IPS DF 6.9 (cell line): ENCODE measurements around the gene BCR.

Experiments used
- DNase-seq: peaks from one replicate; pipeline ENCODE4 v3.0.0-alpha.2; 2013; ENCODE audit warnings: low read depth, low spot score
- H3K27ac ChIP-seq: one replicate; pipeline ENCODE4 v1.5.1; 2013; ENCODE audit warnings: low read length, control low read depth
- H3K27me3 ChIP-seq: 2 replicates; pipeline ENCODE4 v1.6.1; 2013; ENCODE audit warnings: mild to moderate bottlenecking, low read length; ENCODE audit not compliant: control insufficient read depth, insufficient read depth
- H3K36me3 ChIP-seq: 2 replicates; pipeline ENCODE4 v1.6.1; 2013; ENCODE audit warnings: low read length; ENCODE audit not compliant: control insufficient read depth, insufficient read depth
- H3K4me1 ChIP-seq: 2 replicates; pipeline ENCODE4 v1.6.1; 2013; ENCODE audit warnings: low read length; ENCODE audit not compliant: control insufficient read depth, insufficient read depth
- H3K4me3 ChIP-seq: 2 replicates; pipeline ENCODE4 v1.5.1; 2013; ENCODE audit warnings: mild to moderate bottlenecking, low read length
- H3K9me3 ChIP-seq: 2 replicates; pipeline ENCODE4 v1.6.1; 2013; ENCODE audit warnings: low read length, inconsistent platforms; ENCODE audit not compliant: control insufficient read depth, insufficient read depth
- WGBS: extraction: QIAGEN DNeasy Blood & Tissue Kit; methylation state at CpG from one replicate; pipeline ENCODE4 v1.1.7; 2013; ENCODE audit warnings: mixed read lengths, missing lambda C conversion rate; ENCODE audit not compliant: insufficient read length, insufficient coverage; 5-methylcytosine and 5-hydroxymethylcytosine counted together

The BCR gene

DNA sequence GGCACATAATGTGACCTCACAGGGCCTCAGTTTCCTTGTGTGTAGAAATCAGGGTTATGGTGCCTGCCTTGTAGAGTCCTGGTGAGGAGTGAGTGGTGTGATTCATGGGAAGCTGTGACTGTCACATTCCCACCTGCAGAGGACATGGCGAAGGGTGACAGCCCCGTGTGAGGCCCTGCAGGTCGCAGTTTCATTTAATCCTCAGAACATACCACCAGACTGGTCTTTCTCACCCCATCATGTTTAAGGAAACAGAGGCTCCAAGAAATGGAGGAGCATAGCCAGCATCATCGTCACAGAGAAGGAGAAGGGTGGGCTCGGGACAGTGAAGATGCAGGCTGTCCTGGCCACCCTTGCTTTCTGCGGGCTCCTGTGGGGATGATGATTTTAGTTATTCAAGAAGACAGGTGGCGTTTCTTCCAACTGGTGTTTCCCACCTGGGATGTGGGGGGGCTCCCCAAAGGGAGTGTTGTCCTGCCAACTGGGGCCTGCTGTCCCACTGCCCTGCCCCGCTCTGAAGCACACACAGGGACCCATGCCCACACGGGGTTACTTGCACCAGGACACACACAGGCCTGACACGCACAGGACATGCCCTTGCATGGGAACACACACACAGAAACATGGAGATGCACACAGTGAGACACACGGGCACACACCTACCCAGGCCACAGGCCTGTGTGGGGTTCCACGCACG lies 100.2 kb downstream of the BCR start:
- DNase-seq, result no peak
- Histone ChIP-seq H3K27ac (no peak overlapping the region), H3K4me3 (no peak overlapping the region), H3K9me3 (no peaks in the 10 kb centered on the region), H3K36me3 (peaks cover 15% of the 10 kb centered on the region), H3K4me1 (no peaks in the 10 kb centered on the region; the same call in 1 of the 2 replicates), H3K27me3 (no peaks in the 10 kb centered on the region)
- WGBS, result no CpG with 5 or more reads among the region's 13 CpGs

DNA sequence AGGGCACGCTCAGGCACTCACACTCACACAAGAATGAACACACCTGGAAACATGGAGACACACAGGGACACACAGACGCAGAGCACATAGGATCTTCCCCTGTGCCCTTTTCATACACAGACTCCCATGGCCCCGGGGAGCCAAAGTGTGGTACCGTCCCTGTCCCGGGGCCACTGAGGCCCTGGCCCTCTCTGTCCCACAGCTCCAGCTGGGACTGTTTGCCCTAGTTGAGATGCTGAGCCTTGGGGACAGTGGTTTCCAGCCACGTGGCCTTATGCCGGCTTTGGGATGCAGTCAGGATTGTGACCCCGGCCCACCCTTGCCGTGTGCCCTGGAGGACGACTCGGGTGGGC lies 100.7 kb downstream of the BCR start:
- Histone ChIP-seq H3K36me3 (peaks cover 14% of the 10 kb centered on the region), H3K4me3 (no peak overlapping the region), H3K27me3 (no peaks in the 10 kb centered on the region), H3K9me3 (no peaks in the 10 kb centered on the region), H3K27ac (no peak overlapping the region), H3K4me1 (no peaks in the 10 kb centered on the region; the same call in 1 of the 2 replicates)
- no CpG with 5 or more reads among the region's 11 CpGs for WGBS
- no peak for DNase-seq

DNA sequence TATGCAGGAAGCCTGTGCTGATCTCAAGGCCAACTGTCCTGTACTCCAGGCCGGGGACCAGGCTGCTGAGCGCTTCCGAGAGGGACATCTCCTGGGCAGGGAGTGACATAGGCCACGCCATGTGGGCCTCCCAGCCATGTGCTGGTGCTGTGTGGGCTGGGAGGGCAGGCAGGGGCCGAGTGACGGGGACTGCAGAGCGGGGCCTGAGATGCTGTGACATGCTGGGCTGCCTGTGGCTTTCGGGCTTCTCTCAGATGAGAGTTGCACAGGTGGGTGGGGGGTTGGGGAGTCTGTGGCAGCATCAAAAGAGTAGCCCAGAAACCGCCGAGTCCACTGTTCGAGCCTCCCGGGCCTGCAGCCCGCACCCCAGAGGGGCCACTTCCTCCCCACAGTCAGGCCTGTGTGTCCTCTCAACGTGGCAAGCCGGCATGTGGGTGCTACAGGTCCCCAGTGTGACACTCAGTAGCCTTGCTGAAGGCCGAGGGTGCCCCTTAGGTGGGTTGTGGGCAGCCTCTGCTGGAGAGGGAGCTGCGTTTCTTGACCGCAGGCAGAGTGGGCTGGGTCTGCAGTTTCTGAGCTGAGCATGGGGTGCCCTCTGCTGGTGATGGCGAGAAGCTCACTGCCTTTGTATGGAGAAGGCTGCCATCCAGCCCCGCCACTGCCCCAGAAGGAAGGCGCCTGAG lies 101.2 kb downstream of the BCR start:
- H3K27me3 ChIP-seq, result no peaks in the 10 kb centered on the region

DNA sequence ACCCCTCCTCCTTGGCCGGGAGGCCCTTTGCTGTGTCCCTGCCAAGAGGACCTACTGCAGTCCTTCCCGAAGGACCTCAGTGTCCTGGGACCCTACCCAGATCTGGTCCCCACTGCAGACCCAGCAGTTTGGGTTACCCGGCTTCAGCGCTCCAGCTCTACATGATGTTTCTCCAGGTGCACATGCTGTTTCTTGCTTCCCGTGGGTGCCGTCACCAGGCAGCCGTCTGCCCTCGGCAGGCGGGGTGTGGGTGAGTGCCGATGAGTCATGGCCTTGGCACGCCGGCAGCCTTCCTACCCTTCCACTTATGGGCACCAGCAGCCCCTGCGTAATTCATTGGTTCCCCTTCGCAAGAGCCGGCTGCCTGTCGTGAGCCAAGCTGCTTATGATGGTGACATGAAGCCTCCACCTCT lies 101.8 kb downstream of the BCR start:
- WGBS, result no CpG with 5 or more reads among the region's 16 CpGs
- Histone ChIP-seq H3K4me1 (no peaks in the 10 kb centered on the region), H3K9me3 (no peaks in the 10 kb centered on the region), H3K36me3 (peaks cover 19% of the 10 kb centered on the region), H3K27ac (no peak overlapping the region), H3K27me3 (no peaks in the 10 kb centered on the region), H3K4me3 (no peak overlapping the region)
- no peak for DNase-seq

More for the DNA sequence above, 101.2 kb downstream of the BCR start:
- DNase-seq, result peak; percentile 80
- no peak overlapping the region for H3K4me3 ChIP-seq
- H3K27ac ChIP-seq, result no peak overlapping the region
- no peaks in the 10 kb centered on the region for H3K9me3 ChIP-seq
- H3K4me1 ChIP-seq, result no peaks in the 10 kb centered on the region; the same call in 1 of the 2 replicates
- peaks cover 15% of the 10 kb centered on the region for H3K36me3 ChIP-seq
- no CpG with 5 or more reads among the region's 21 CpGs for WGBS

DNA sequence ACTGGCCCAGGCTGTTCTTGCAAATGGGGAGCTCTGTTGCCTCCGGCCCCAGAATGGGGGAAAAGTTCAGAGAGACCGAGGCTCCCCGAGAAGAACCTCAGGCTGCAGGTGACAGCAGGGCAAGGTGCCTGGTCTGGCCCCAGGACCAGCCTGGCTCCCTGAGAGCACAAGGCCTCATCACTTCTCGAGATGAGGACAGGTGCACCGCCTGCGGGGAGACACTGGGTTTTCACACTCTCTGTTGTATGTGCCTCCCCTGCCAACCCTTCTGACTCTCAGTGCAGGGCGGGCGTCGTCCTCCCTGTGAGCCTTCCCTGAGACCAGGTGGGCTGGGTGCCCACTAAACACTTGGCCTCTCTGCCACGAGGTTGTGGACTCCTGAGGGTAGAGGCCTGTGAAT lies 102.2 kb downstream of the BCR start:
- Histone ChIP-seq H3K36me3 (peaks cover 20% of the 10 kb centered on the region), H3K27me3 (no peaks in the 10 kb centered on the region), H3K9me3 (no peaks in the 10 kb centered on the region), H3K27ac (no peak overlapping the region), H3K4me1 (no peaks in the 10 kb centered on the region), H3K4me3 (no peak overlapping the region)
- no CpG with 5 or more reads among the region's 10 CpGs for WGBS
- no peak for DNase-seq

DNA sequence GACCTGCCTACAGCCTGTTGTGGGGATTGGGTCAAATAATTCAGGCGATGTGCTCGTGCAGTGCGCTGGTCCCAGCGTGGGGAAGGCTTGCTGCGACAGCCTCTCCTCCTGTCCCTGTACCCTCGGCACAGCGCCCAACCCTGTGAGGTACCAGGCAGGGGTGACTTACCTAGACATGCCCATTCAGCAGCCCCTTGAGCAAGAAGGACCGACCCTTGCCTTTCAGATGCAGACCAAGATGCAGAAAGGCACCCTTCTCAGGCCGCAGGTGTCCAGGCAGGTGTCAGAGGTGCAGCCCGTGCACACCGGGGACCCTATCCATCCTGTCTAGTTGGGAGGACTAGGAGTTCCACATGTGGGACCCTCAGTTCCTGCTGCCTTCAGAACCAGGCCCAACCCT lies 102.7 kb downstream of the BCR start:
- no peaks in the 10 kb centered on the region for H3K27me3 ChIP-seq
- H3K4me3 ChIP-seq, result no peak overlapping the region
- no peak for DNase-seq
- H3K9me3 ChIP-seq, result no peaks in the 10 kb centered on the region
- H3K4me1 ChIP-seq, result no peaks in the 10 kb centered on the region
- no CpG with 5 or more reads among the region's 11 CpGs for WGBS
- peaks cover 24% of the 10 kb centered on the region for H3K36me3 ChIP-seq
- no peak overlapping the region for H3K27ac ChIP-seq

DNA sequence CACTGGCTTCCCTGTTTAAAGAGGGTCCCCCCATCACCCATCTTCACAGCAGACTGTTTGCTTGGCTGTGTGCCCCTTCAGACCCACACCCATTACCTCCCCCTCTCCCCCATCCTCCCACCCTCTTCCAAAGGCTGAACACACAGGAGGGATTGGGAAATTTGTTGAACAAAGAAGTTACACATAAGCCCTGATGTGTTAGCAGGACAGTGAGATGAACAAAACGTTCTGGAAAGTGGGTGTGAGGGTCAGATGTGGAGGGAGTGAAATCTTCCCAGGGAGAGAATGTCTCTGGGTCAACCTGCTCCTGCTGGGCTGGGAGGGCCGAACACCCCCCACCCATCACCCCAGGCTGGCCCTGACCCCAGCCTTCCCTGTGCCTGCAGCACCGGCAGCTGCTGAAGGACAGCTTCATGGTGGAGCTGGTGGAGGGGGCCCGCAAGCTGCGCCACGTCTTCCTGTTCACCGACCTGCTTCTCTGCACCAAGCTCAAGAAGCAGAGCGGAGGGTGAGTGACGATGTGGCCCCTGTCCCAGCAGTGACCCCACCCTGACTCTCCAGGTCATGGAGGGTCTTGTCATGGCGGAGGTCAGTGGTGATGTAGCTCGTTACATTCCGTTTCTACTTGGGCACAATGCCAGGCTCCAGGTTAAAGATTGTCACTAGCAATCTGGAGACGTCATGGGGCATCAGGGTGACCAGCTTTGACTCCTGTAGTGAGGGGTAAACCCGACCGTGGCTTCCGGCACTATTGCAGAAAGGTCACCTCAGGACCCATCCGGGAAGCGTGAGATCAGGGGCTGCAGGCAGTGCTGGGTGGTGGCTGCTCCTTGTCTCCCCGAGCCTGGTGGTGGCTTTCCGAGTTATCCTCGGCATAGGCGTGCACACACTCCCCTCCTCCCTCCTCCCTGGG lies 103.5 kb downstream of the BCR start:
- Histone ChIP-seq H3K4me1 (no peaks in the 10 kb centered on the region), H3K27ac (no peak overlapping the region), H3K27me3 (no peaks in the 10 kb centered on the region), H3K9me3 (no peaks in the 10 kb centered on the region), H3K4me3 (no peak overlapping the region), H3K36me3 (peaks cover 25% of the 10 kb centered on the region)
- no peak for DNase-seq
- WGBS, result no CpG with 5 or more reads among the region's 22 CpGs

DNA sequence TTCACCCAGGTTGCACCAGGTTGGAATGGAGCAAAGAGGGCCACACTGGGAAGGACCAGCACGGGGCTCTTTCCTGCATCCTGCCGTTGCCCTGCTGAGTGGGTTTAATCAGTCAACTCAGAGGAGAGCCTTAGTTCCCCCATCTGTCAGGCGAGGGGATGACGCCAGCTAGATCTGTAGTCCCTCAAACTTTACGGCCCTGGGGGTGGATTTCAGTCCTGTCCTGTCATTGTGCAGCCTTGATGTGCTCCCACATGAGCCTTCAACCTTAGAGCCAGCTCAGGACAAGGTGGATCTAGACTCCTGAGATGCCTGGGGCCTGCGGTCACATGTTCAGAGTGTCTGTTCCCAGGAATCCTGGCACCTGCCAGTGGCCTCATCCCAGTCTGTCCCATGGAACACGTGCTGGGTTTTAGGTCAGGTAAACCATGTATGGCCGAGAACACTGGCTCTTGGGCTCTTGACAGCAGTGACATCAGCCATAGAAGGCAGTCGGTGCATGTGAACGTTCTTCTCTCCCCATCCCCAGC lies 104.3 kb downstream of the BCR start:
- no peak overlapping the region for H3K27ac ChIP-seq
- H3K4me1 ChIP-seq, result no peaks in the 10 kb centered on the region
- WGBS, result no CpG with 5 or more reads among the region's 10 CpGs
- no peaks in the 10 kb centered on the region for H3K9me3 ChIP-seq
- H3K4me3 ChIP-seq, result no peak overlapping the region
- no peaks in the 10 kb centered on the region for H3K27me3 ChIP-seq
- peaks cover 31% of the 10 kb centered on the region for H3K36me3 ChIP-seq
- no peak for DNase-seq

DNA sequence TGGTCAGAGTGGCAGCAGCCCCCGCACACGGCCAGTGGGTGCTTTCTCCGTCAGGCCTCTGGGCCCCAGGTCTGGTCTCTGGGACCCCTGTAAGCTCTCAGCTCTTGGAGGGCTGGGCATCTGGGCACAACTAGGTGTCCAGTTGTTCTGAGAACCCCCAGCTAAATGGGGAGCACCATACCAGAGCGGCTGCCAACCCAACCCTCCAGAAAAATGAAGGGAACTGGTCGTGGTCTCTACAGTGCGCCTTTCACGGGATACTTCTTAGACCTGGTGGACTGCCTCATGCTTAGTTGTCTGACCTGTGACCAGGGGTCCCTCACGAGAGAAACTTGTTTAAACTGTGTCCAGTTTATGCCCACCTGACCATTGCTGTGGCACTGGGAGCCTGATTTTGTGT lies 104.9 kb downstream of the BCR start:
- no peaks in the 10 kb centered on the region for H3K9me3 ChIP-seq
- no peak overlapping the region for H3K4me3 ChIP-seq
- WGBS, result no CpG with 5 or more reads among the region's 8 CpGs
- no peaks in the 10 kb centered on the region for H3K4me1 ChIP-seq
- H3K36me3 ChIP-seq, result peaks cover 37% of the 10 kb centered on the region
- no peak overlapping the region for H3K27ac ChIP-seq
- no peak for DNase-seq
- no peaks in the 10 kb centered on the region for H3K27me3 ChIP-seq

DNA sequence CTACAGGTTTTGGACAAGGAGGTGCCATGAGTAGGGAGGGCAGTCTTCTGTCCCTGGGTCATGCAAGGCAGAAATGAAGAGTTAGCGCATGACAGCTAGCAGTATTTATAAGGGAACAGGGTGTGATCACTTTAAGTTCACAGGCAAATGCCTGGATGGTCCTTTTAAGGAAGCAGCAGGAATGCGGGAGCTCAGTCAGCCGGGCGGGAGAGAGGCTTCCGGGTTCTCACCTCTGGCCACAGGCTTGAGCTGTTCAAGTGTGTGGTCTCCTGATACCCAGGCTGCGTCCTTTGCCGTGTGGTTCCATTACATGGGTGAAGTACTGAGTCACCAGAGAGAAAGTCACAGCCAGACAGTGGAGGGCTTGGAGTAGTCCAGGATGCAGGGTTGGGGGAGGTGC lies 105.4 kb downstream of the BCR start:
- H3K27ac ChIP-seq, result no peak overlapping the region
- peaks cover 39% of the 10 kb centered on the region for H3K36me3 ChIP-seq
- WGBS, result no CpG with 5 or more reads among the region's 7 CpGs
- no peak overlapping the region for H3K4me3 ChIP-seq
- no peaks in the 10 kb centered on the region for H3K9me3 ChIP-seq
- DNase-seq, result no peak
- no peaks in the 10 kb centered on the region for H3K4me1 ChIP-seq
- H3K27me3 ChIP-seq, result no peaks in the 10 kb centered on the region
